AG10803 (cell line): ENCODE measurements around the gene GNB4.
A peak's percentile ranks its signal among the peaks of the same experiment; 100 is the strongest.

Experiments
- DNase-seq: peaks from one replicate; pipeline ENCODE4 v3.0.0; 2010; ENCODE audit warnings: low read depth
- H3K4me3 ChIP-seq: 2 replicates; pipeline ENCODE4 v1.5.1; 2011; ENCODE audit warnings: mild to moderate bottlenecking, low read length, control low read depth
- CTCF ChIP-seq: conservative IDR thresholded peaks from 2 replicates; pipeline ENCODE4 v1.5.1; 2011; ENCODE audit warnings: mild to moderate bottlenecking, low read length, control low read depth, inconsistent platforms

Gene GNB4

GRCh38 chr3:179451265-179452175, at the start of gene GNB4:
GNB4 (minus strand) TSS chr3:179451470; CDS start chr3:179426200, 25,270 bp downstream.
- H3K4me3 ChIP-seq: peak within 1 kb of the TSS; percentile 78
- peak; percentile 83 for DNase-seq
- TF ChIP-seq CTCF: no peak

- TF ChIP-seq CTCF: no peak
- no peak for DNase-seq
- no peak overlapping the region for H3K4me3 ChIP-seq
Measured at GRCh38 chr3:179495483-179495882, 44.2 kb upstream of the GNB4 start.

GRCh38 chr3:179493260-179493659, 42.0 kb upstream of the GNB4 start:
- no peak for TF ChIP-seq CTCF
- H3K4me3 ChIP-seq: no peak overlapping the region
- DNase-seq: no peak

GRCh38 chr3:179488213-179488612, 36.9 kb upstream of the GNB4 start:
- no peak for DNase-seq
- TF ChIP-seq CTCF: no peak
- H3K4me3 ChIP-seq: no peak overlapping the region

- no peak for DNase-seq
- TF ChIP-seq CTCF: no peak
- no peak overlapping the region for H3K4me3 ChIP-seq
Measured at GRCh38 chr3:179486806-179487205, 35.5 kb upstream of the GNB4 start.

- H3K4me3 ChIP-seq: no peak overlapping the region
- no peak for TF ChIP-seq CTCF
- DNase-seq: no peak
Measured at GRCh38 chr3:179482857-179483256, 31.6 kb upstream of the GNB4 start.

GRCh38 chr3:179476215-179476614, 24.9 kb upstream of the GNB4 start:
- no peak for DNase-seq
- no peak for TF ChIP-seq CTCF
- no peak overlapping the region for H3K4me3 ChIP-seq
